Measurements from ENCODE around the gene NEB.

NEB gene

GRCh38 chr2:151729837-151730236 lies 4.4 kb downstream of the NEB start:
- H3K4me3 ChIP-seq (ENCODE audit: low read depth, low read length) = no peak overlapping the region
- TF ChIP-seq CTCF (IDR thresholded peaks at IDR 0.05; ENCODE audit: low read depth, low read length) = no peak

GRCh38 chr2:151729415-151729811 lies 4.9 kb downstream of the NEB start:
- TF ChIP-seq CTCF (IDR thresholded peaks at IDR 0.05; ENCODE audit: low read depth, low read length) = no peak
- H3K4me3 ChIP-seq (ENCODE audit: low read depth, low read length) = no peak overlapping the region

GRCh38 chr2:151728804-151729414 lies 5.4 kb downstream of the NEB start:
- no peak overlapping the region for H3K4me3 ChIP-seq (ENCODE audit: low read depth, low read length)
- no peak for TF ChIP-seq CTCF (IDR thresholded peaks at IDR 0.05; ENCODE audit: low read depth, low read length)

GRCh38 chr2:151727593-151728552 lies 6.4 kb downstream of the NEB start:
- no peak overlapping the region for H3K4me3 ChIP-seq (ENCODE audit: low read depth, low read length)
- TF ChIP-seq CTCF (IDR thresholded peaks at IDR 0.05; ENCODE audit: low read depth, low read length) = no peak

- H3K4me3 ChIP-seq (ENCODE audit: low read depth, low read length) = no peak overlapping the region
- no peak for TF ChIP-seq CTCF (IDR thresholded peaks at IDR 0.05; ENCODE audit: low read depth, low read length)
Measured at GRCh38 chr2:151721161-151721560, 13.1 kb downstream of the NEB start.

GRCh38 chr2:151720521-151720920 lies 13.8 kb downstream of the NEB start:
- no peak for TF ChIP-seq CTCF (IDR thresholded peaks at IDR 0.05; ENCODE audit: low read depth, low read length)
- H3K4me3 ChIP-seq (ENCODE audit: low read depth, low read length) = no peak overlapping the region

- no peak overlapping the region for H3K4me3 ChIP-seq (ENCODE audit: low read depth, low read length)
- TF ChIP-seq CTCF (IDR thresholded peaks at IDR 0.05; ENCODE audit: low read depth, low read length) = no peak
Measured at GRCh38 chr2:151718796-151719195, 15.5 kb downstream of the NEB start.

Data from WI38 (cell line).